Hepatic stellate cell (primary cell): Measurements from ENCODE around the gene RABGGTB.
"Not testable (repeated sequence)": the region's sequence is repeated elsewhere in the genome, so short reads cannot be mapped to it uniquely, and the experiment has no call there.

Experiments
- DNase-seq: peaks from one replicate; pipeline ENCODE4 v3.0.0; 2011; ENCODE audit warnings: low spot score

Gene RABGGTB

GRCh38 chr1:75785983-75786853 lies at the start of gene RABGGTB:
Gene RABGGTB, plus strand, starts transcription at chr1:75786256. Its CDS starts 16 bp downstream, at chr1:75786272.
- peak; percentile 93 for DNase-seq

- DNase-seq: no peak
Measured at GRCh38 chr1:75742047-75742625, 43.9 kb upstream of the RABGGTB start.

- no peak for DNase-seq
Measured at GRCh38 chr1:75745276-75745675, 40.8 kb upstream of the RABGGTB start.

- DNase-seq: not testable (repeated sequence)
Measured at GRCh38 chr1:75757210-75757609, 28.8 kb upstream of the RABGGTB start.

GRCh38 chr1:75758543-75758942 lies 27.5 kb upstream of the RABGGTB start:
- DNase-seq: not testable (repeated sequence)

GRCh38 chr1:75764057-75764655 lies 21.9 kb upstream of the RABGGTB start:
- DNase-seq: no peak

- DNase-seq: peak; percentile 59
Measured at GRCh38 chr1:75765697-75766355, 20.2 kb upstream of the RABGGTB start.

GRCh38 chr1:75768016-75768415 lies 18.0 kb upstream of the RABGGTB start:
- DNase-seq: no peak

- DNase-seq: no peak
Measured at GRCh38 chr1:75770761-75771160, 15.3 kb upstream of the RABGGTB start.

GRCh38 chr1:75771978-75772377 lies 14.1 kb upstream of the RABGGTB start:
- no peak for DNase-seq

- DNase-seq: not testable (repeated sequence)
Measured at GRCh38 chr1:75777812-75778211, 8.2 kb upstream of the RABGGTB start.

- not testable (repeated sequence) for DNase-seq
Measured at GRCh38 chr1:75778694-75779093, 7.4 kb upstream of the RABGGTB start.

- DNase-seq: not testable (repeated sequence)
Measured at GRCh38 chr1:75780183-75780582, 5.9 kb upstream of the RABGGTB start.

GRCh38 chr1:75783920-75784319 lies 2.1 kb upstream of the RABGGTB start:
- DNase-seq: not testable (repeated sequence)

- no peak for DNase-seq
Measured at GRCh38 chr1:75785320-75785982, 605 bp upstream of the RABGGTB start.

- no peak for DNase-seq
Measured at GRCh38 chr1:75786901-75787493, 941 bp downstream of the RABGGTB start.

- DNase-seq: no peak
Measured at GRCh38 chr1:75787524-75787923, 1.5 kb downstream of the RABGGTB start.

GRCh38 chr1:75789988-75790387 lies 3.9 kb downstream of the RABGGTB start:
- DNase-seq: no peak

GRCh38 chr1:75791022-75791421 lies 5.0 kb downstream of the RABGGTB start:
- DNase-seq: no peak

- no peak for DNase-seq
Measured at GRCh38 chr1:75792091-75792490, 6.0 kb downstream of the RABGGTB start.

- DNase-seq: no peak
Measured at GRCh38 chr1:75794382-75794781, 8.3 kb downstream of the RABGGTB start.
